Measurements from ENCODE around the gene PDE10A.
"Not testable (repeated sequence)": the region's sequence is repeated elsewhere in the genome, so short reads cannot be mapped to it uniquely, and the experiment has no call there.

PDE10A gene

GRCh38 chr6:165519316-165519715 lies 143.7 kb downstream of the PDE10A start:
- no peak for DNase-seq

- DNase-seq = no peak
Measured at GRCh38 chr6:165515963-165516624, 146.9 kb downstream of the PDE10A start.

GRCh38 chr6:165514621-165515020 lies 148.4 kb downstream of the PDE10A start:
- no peak for DNase-seq

DNA sequence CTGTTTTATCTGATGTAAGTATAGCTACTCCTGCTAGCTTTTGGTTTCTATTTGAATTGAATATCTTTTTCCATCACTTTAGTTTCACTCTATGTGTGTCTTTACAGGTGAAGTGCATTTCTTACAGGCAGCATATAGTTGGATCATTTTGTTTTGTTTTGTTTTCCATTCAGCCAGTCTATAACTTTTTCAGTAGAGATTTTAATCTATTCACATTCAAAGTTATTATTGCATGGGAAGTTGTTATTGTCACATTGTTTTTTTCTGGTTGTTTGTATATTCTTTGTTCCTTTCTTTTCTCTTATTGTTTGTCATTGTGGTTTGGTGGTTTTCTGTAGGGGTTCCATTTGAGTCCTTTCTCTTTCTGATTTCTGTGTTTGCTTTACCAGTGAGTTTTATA lies 151.2 kb downstream of the PDE10A start:
- DNase-seq = no peak

- no peak for DNase-seq
Measured at GRCh38 chr6:165508321-165508869, 154.6 kb downstream of the PDE10A start.

GRCh38 chr6:165506657-165507056 lies 156.4 kb downstream of the PDE10A start:
- no peak for DNase-seq

- DNase-seq = not testable (repeated sequence)
Measured at GRCh38 chr6:165500214-165500907, 162.7 kb downstream of the PDE10A start.

DNA sequence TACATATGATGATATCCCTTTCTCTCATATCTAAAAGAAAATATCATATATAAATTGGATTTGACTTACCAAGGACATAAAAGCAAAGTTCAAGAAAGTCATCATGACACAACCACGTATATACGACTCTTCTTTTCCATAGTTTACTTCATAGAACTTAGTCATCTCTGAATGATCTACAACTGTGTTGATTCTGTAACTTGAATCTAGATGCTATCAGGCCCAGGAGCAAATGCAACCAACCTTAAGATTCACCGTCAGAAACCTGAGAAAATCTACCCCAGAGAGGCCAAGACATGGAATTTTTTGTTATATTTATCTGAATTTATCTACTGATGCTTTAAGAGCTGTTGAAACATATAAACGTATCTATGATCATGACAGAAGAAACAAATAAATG lies 165.6 kb downstream of the PDE10A start:
- DNase-seq = no peak

DNA sequence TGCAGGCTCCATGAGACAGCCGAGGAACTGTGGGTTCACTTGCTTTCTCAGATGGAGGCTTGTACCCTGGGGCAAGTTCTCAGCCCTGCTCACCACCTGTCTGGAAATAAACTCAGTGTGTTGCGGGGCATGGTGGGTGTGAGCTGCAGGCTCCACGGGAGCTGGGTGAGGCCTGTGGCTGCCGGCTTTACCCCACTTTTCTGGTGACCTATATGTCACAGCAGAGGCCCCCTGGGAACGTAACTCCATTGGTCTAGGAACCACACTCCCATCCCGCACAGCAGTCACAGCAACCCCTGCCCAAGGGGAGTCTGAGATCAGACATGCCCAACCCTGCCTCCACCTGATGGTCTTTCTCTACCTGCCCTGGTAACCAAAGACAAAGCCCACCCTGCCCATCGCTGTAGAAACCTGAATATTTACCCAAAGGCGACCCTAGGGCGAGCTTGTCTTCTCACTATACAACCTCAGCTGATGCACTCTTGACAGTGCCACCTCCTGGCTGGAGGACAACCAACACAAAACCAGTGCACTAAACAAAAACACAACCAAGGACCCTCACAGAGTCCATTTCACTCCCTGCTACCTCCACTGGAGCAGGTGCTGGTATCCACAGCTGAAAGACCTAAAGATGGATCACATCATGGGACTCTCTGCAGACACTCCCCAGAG lies 174.3 kb downstream of the PDE10A start:
- DNase-seq = no peak

DNA sequence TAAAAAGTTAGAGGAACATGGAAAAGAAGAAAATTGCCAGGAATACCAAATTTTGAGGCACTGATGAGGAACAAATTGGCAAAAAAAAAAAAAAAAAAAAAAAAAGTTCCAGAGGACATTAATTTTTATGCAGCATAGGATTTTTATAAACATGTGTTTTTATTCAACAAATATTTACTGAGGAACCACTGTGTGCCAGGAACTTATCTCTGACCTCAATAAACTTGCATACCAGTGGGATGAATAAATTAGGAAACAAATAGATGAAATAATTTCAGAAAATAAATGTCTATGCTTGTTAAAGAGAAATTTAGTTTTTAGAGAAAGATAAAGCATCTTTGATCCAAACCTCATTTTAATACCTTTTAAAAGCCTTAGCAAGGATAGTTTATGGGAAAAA lies 175.1 kb downstream of the PDE10A start:
- DNase-seq = no peak

GRCh38 chr6:165487347-165487746 lies 175.7 kb downstream of the PDE10A start:
- DNase-seq = no peak

- DNase-seq = no peak
Measured at GRCh38 chr6:165486183-165487137, 176.6 kb downstream of the PDE10A start.

DNA sequence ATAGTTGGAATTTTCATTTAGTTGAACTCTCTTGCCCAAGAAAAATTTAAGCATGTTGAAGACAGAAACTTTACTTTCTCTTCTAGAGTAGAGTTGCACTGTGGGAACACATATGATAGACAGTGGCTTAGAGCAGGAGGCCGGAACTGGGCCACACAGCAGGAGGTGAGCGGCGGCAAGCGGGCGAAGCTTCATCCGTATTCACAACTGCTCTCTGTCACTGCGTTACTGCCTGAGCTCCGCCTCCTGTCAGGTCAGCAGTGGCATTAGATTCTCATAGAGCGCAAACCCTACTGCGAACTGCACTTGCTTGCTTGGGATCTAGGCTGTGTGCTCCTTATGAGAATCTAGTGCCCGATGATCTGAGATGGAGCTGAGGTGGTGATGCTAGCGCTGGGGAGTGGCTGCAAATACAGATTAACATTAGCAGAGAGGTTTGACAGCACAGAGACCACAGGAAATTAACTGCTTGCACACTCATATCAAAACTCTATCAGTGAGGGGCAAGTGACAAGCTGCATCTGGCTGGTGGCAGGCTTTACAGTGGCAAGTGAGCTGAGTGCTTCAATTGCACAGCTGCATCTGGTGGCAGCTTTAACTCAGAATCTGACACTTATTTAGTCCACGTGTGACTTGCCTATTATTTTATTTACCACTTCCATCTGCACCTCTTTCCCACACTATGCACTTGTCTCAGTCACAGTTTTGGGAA lies 178.7 kb downstream of the PDE10A start:
- DNase-seq = no peak

GRCh38 chr6:165481921-165482320 lies 181.1 kb downstream of the PDE10A start:
- no peak for DNase-seq

GRCh38 chr6:165480916-165481315 lies 182.1 kb downstream of the PDE10A start:
- no peak for DNase-seq

- no peak for DNase-seq
Measured at GRCh38 chr6:165478581-165478980, 184.5 kb downstream of the PDE10A start.

- DNase-seq = no peak
Measured at GRCh38 chr6:165469483-165469882, 193.6 kb downstream of the PDE10A start.

DNA sequence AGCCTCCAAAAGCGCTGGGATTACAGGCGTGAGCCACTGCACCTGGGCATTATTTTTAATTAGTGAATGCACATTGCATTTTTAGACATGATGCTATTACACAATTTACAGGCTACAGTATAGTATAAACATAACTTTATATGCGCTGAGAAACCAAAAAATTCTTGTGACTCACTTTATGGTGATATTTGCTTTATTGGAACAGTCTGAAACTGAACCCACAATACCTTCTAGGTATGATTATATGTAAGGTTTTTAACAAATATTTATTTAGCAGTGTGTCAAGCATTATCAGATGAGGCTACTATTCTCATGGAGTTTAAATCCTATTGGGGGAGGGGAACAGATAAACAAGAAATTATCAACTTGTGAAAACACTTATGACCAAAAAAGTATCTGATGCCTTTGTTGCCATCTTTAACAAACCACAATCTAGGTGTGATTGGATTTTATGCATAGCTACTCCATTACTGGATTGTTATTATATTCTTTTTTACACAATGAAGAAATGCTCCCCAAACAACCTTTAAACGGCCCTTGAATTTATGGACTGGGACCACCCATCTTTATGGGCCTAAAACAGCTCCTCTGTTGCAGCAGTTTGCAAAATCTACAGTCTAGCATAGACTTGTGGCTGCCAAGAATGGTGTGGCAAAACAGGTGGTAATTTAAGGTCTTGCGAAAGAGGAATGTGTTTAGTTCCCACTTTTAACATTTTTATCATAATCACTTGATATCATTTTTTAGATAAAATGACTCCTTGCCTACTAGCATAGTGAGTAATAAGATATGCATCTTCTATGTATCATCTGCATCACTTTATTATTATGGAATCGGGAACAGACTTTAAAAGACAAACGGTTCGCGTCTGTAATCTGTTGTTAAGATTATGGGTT lies 194.5 kb downstream of the PDE10A start:
- no peak for DNase-seq

GRCh38 chr6:165463499-165463898 lies 199.5 kb downstream of the PDE10A start:
- not testable (repeated sequence) for DNase-seq

DNA sequence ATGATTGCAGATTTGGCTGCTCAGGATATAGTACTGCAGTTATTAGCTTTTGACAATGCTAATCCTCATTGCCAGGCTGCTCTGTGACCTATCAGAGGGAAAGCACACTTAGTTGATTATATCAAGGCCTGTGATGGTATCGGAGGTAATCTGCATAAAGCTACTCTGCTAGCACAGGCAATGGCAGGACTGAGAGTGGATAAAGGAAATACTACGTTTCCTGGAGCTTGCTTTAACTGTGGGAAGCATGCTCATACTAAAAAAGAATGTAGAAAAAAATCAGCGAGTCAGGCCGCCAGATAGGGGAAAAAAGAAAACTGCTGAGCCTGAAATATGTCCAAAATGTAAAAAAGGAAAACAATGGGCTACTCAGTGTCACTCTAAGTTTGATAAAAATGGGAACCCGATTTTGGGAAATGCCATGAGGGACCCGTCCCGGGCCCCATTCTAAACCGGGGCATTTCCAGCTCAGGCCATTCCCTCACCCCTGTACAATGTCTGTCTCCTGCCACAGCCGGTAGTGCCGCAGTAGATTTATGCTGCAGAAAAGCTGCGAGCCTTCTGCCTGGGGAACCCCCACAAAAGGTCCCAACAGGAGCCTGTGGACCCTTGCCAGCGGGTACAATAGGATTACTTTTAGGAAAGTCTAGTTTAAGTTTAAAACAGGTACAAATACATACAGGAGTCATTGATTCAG lies 203.3 kb downstream of the PDE10A start:
- DNase-seq = not testable (repeated sequence)
